Measurements from ENCODE around the gene MOB3C.

Gene MOB3C

GRCh38 chr1:46638921-46639320, 22.3 kb upstream of the MOB3C start:
- DNase-seq (ENCODE audit: low read depth) = no peak

GRCh38 chr1:46637444-46638083, 21.0 kb upstream of the MOB3C start:
- DNase-seq (ENCODE audit: low read depth) = no peak

- no peak for DNase-seq (ENCODE audit: low read depth)
Measured at GRCh38 chr1:46635205-46635604, 18.6 kb upstream of the MOB3C start.

GRCh38 chr1:46630719-46631118, 14.1 kb upstream of the MOB3C start:
- DNase-seq (ENCODE audit: low read depth) = no peak

GRCh38 chr1:46623743-46624644, 7.4 kb upstream of the MOB3C start:
- DNase-seq (ENCODE audit: low read depth) = no peak

GRCh38 chr1:46622344-46622743, 5.7 kb upstream of the MOB3C start:
- DNase-seq (ENCODE audit: low read depth) = no peak

GRCh38 chr1:46621930-46622329, 5.3 kb upstream of the MOB3C start:
- no peak for DNase-seq (ENCODE audit: low read depth)

GRCh38 chr1:46619656-46620258, 3.1 kb upstream of the MOB3C start:
- no peak for DNase-seq (ENCODE audit: low read depth)

GRCh38 chr1:46618754-46619415, 2.3 kb upstream of the MOB3C start:
- no peak for DNase-seq (ENCODE audit: low read depth)

- DNase-seq (ENCODE audit: low read depth) = no peak
Measured at GRCh38 chr1:46617833-46618232, 1.2 kb upstream of the MOB3C start.

- DNase-seq (ENCODE audit: low read depth) = no peak
Measured at GRCh38 chr1:46617108-46617800, 643 bp upstream of the MOB3C start.

GRCh38 chr1:46615735-46616134, 876 bp downstream of the MOB3C start:
- no peak for DNase-seq (ENCODE audit: low read depth)

- DNase-seq (ENCODE audit: low read depth) = no peak
Measured at GRCh38 chr1:46615088-46615487, 1.5 kb downstream of the MOB3C start.

- no peak for DNase-seq (ENCODE audit: low read depth)
Measured at GRCh38 chr1:46614604-46614984, 2.0 kb downstream of the MOB3C start.

- peak; percentile 17 for DNase-seq (ENCODE audit: low read depth)
Measured at GRCh38 chr1:46613661-46614603, 2.7 kb downstream of the MOB3C start.

- no peak for DNase-seq (ENCODE audit: low read depth)
Measured at GRCh38 chr1:46612937-46613660, 3.5 kb downstream of the MOB3C start.

GRCh38 chr1:46611691-46612221, 4.9 kb downstream of the MOB3C start:
- DNase-seq (ENCODE audit: low read depth) = no peak

- no peak for DNase-seq (ENCODE audit: low read depth)
Measured at GRCh38 chr1:46607345-46608130, 9.1 kb downstream of the MOB3C start.
